GM19324 (cell line): ENCODE data around the gene NTN5.
A peak's percentile ranks its signal among the peaks of the same experiment; 100 is the strongest.
"Not testable (repeated sequence)": the region's sequence is repeated elsewhere in the genome, so short reads cannot be mapped to it uniquely, and the experiment has no call there.

Experiments used
- ATAC-seq: cut with Tn5 transposase; IDR thresholded peaks from one replicate; pipeline ENCODE4 v1.9.1; 2021; ENCODE audit warnings: mild to moderate bottlenecking, moderate library complexity; ENCODE audit not compliant: unreplicated experiment, low FRiP score

NTN5 gene

GRCh38 chr19:48632692-48633147 is 40.1 kb downstream of the NTN5 start:
- no peak for ATAC-seq

- ATAC-seq: not testable (repeated sequence)
Observed at GRCh38 chr19:48632286-48632685, 40.5 kb downstream of the NTN5 start.

- ATAC-seq: no peak
Observed at GRCh38 chr19:48631225-48631624, 41.6 kb downstream of the NTN5 start.

GRCh38 chr19:48630296-48631063 is 42.3 kb downstream of the NTN5 start:
- ATAC-seq: no peak

GRCh38 chr19:48629599-48630295 is 43.1 kb downstream of the NTN5 start:
- no peak for ATAC-seq

- ATAC-seq: no peak
Observed at GRCh38 chr19:48629297-48629598, 43.6 kb downstream of the NTN5 start.

- ATAC-seq: no peak
Observed at GRCh38 chr19:48628486-48629296, 44.1 kb downstream of the NTN5 start.

GRCh38 chr19:48627865-48628314 is 44.9 kb downstream of the NTN5 start:
- ATAC-seq: no peak

GRCh38 chr19:48627201-48627864 is 45.5 kb downstream of the NTN5 start:
- no peak for ATAC-seq

GRCh38 chr19:48625891-48626327 is 46.9 kb downstream of the NTN5 start:
- ATAC-seq: no peak

- no peak for ATAC-seq
Observed at GRCh38 chr19:48624791-48625723, 47.8 kb downstream of the NTN5 start.

- ATAC-seq: peak; percentile 57
Observed at GRCh38 chr19:48624067-48624594, 48.7 kb downstream of the NTN5 start.

- ATAC-seq: no peak
Observed at GRCh38 chr19:48623556-48624066, 49.2 kb downstream of the NTN5 start.

- no peak for ATAC-seq
Observed at GRCh38 chr19:48619692-48620585, 52.9 kb downstream of the NTN5 start.

GRCh38 chr19:48618916-48619691 is 53.7 kb downstream of the NTN5 start, which contains the start of the genes RPL18 and SPHK2:
RPL18 (minus strand) TSS chr19:48619178; CDS start chr19:48619143, 35 bp downstream.
SPHK2 (plus strand) TSS chr19:48619506; CDS start chr19:48620515, 1,009 bp downstream.
- ATAC-seq: peak; percentile 90

GRCh38 chr19:48618278-48618915 is 54.4 kb downstream of the NTN5 start:
- no peak for ATAC-seq
